Endothelial cell of umbilical vein (primary cell): ENCODE results near the gene SPP1. TPM values are rescaled to one million over a fixed set of nuclear protein-coding genes. Genes with fewer than 3 reads are reported as not detected.

Experiments used
- BruUV-seq: library from RNA; stranded (reverse); fragments of 400-500 nt; replicated peaks from 2 replicates; lab custom pipeline; 2021; lab: Mats Ljungman, UMichigan
- CTCF ChIA-PET: fragments of 300-600, 350-600 bp; sonication (Branson Sonifier 250); formaldehyde crosslinking; loops from one replicate; lab custom pipeline; 2021; ENCODE audit warnings: antibody characterized with exemption, inconsistent platforms; lab: Charles Lee
- POLR2A ChIA-PET: fragments of 300-600, 350-600 bp; sonication (Branson Sonifier 250); formaldehyde crosslinking; loops from one replicate; lab custom pipeline; 2021; ENCODE audit warnings: antibody characterized with exemption, inconsistent platforms; lab: Charles Lee
- DNase-seq: peaks from one replicate; pipeline ENCODE4 v3.0.0-alpha.2; 2011; ENCODE audit warnings: low read depth, low spot score
- FAIRE-seq: peaks from 2 replicates; lab custom pipeline; 2011; peaks lifted over from hg19 to GRCh38; lab: Jason Lieb, UNC
- H2AFZ ChIP-seq: 2 replicates; pipeline ENCODE4 v1.6.0; 2012; ENCODE audit warnings: low read depth, low read length, control low read depth, inconsistent platforms
- H3K27ac ChIP-seq: 2 replicates; pipeline ENCODE4 v1.5.1; 2011; ENCODE audit warnings: low read depth, mild to moderate bottlenecking, control low read depth, low read length, moderate library complexity; ENCODE audit not compliant: insufficient read depth
- H3K27me3 ChIP-seq, 2 experiments: 2 replicates each; pipeline versions ENCODE4 v1.6.0 to v1.6.1; 2011; ENCODE audit warnings: low read length in 2 of 2, mixed read lengths in 1 of 2; ENCODE audit not compliant: control insufficient read depth in 2 of 2, insufficient read depth in 2 of 2
- H3K36me3 ChIP-seq, 2 experiments: 2 replicates in 1 of 2; 3 replicates in 1 of 2; pipeline ENCODE4 v1.5.1; 2011; ENCODE audit warnings: low read length in 2 of 2, mild to moderate bottlenecking in 1 of 2, moderate library complexity in 1 of 2; ENCODE audit not compliant: control insufficient read depth in 2 of 2, insufficient read depth in 2 of 2; ENCODE audit errors: extremely low read depth in 1 of 2
- H3K4me1 ChIP-seq: 3 replicates; pipeline ENCODE4 v1.5.1; 2011; ENCODE audit warnings: mild to moderate bottlenecking, low read length; ENCODE audit not compliant: control insufficient read depth, insufficient read depth; ENCODE audit errors: extremely low read depth
- H3K4me2 ChIP-seq: 2 replicates; pipeline ENCODE4 v1.6.1; 2011; ENCODE audit warnings: low read length, control low read depth, mixed read lengths; ENCODE audit not compliant: insufficient read depth
- H3K4me3 ChIP-seq, 3 experiments: fragments of 200-600 bp in 1 of 3; sonication (generic), shearing (Covaris generic) in 1 of 3; replicated peaks in 1 of 3; 2 replicates each; pipeline ENCODE4 v1.5.1; 2011 to 2016; ENCODE audit warnings: control low read depth in 3 of 3, low read length in 3 of 3, mild to moderate bottlenecking in 2 of 3, inconsistent platforms in 1 of 3, low read depth in 1 of 3, moderate library complexity in 1 of 3; ENCODE audit not compliant: insufficient read depth in 1 of 3
- H3K79me2 ChIP-seq: 2 replicates; pipeline ENCODE4 v1.6.0; 2012; ENCODE audit warnings: low read length, inconsistent platforms; ENCODE audit not compliant: control insufficient read depth, insufficient read depth
- H3K9ac ChIP-seq: replicated peaks from 2 replicates; pipeline ENCODE3; 2011; ENCODE audit warnings: low read length, control low read depth; ENCODE audit not compliant: insufficient read depth; ENCODE audit errors: extremely low read depth
- H3K9me1 ChIP-seq: replicated peaks from 3 replicates; pipeline ENCODE4 v1.6.0; 2011; ENCODE audit warnings: mild to moderate bottlenecking, low read length; ENCODE audit not compliant: control insufficient read depth, insufficient read depth; ENCODE audit errors: extremely low read depth
- H3K9me3 ChIP-seq: replicated peaks from 2 replicates; pipeline ENCODE4 v1.5.1; 2012; ENCODE audit warnings: low read length, inconsistent platforms; ENCODE audit not compliant: control insufficient read depth, insufficient read depth
- H4K20me1 ChIP-seq: replicated peaks from 2 replicates; pipeline ENCODE3; 2011; ENCODE audit warnings: mild to moderate bottlenecking, low read length; ENCODE audit not compliant: control insufficient read depth, insufficient read depth; ENCODE audit errors: extremely low read depth
- EZH2 ChIP-seq: IDR thresholded peaks from 2 replicates; pipeline ENCODE4 v1.6.1; 2012; ENCODE audit warnings: borderline replicate concordance, low read depth, mild to moderate bottlenecking, moderate library complexity, low read length, inconsistent platforms; ENCODE audit not compliant: severe bottlenecking
- JUN ChIP-seq: IDR thresholded peaks from 2 replicates; pipeline ENCODE4 v1.6.1; 2011; ENCODE audit warnings: borderline replicate concordance, low read depth; ENCODE audit not compliant: insufficient read length, insufficient read depth
- MYC ChIP-seq: IDR thresholded peaks from one replicate; pipeline ENCODE4 v1.6.1; 2011; ENCODE audit warnings: mild to moderate bottlenecking, low read depth, low read length
- POLR2A ChIP-seq: IDR thresholded peaks from 2 replicates; pipeline ENCODE4 v1.6.1; 2012; ENCODE audit warnings: low read depth, mild to moderate bottlenecking, control low read depth, low read length
- dilution Hi-C: fragments of 300-500 bp; cut with MboI; formaldehyde crosslinking; loops from one replicate; pipeline ENCODE4 v1.15.0; 2019; ENCODE audit warnings: low sequenced_read_pairs; ENCODE audit not compliant: extremely low pct_ligation_motif_present
- intact Hi-C: fragments of 100-400 bp; cut with micrococcal nuclease; formaldehyde crosslinking; loops from one replicate; pipeline ENCODE4 v1.10.0; 2022
- polyA plus RNA-seq, 4 experiments: library from polyadenylated mRNA; depleted of rRNA in 3 of 4; stranded (reverse) in 3 of 4; unstranded in 1 of 4; fragments of >200 nt; gene quantifications; 2 replicates each; pipeline versions ENCODE4 v1.2.1 to v1.2.3, GENCODE V29; 2011 to 2012; ENCODE audit warnings: missing spikeins in 1 of 4
- total RNA-seq: library from RNA; stranded (reverse); gene quantifications from 2 replicates; pipeline ENCODE4 v1.2.3, GENCODE V29; 2021

Gene SPP1
- total and polyA plus RNA-seq, 2 donors (not counting 3 experiments of a cell fraction or from before 2014, with no cell fraction given), result not detected

GRCh38 chr4:87982036-87982435 is 6.5 kb downstream of the SPP1 start:
- no peak overlapping the region for H3K27ac ChIP-seq
- no peaks in the 10 kb centered on the region for H3K4me1 ChIP-seq
- no peaks in the 10 kb centered on the region for H3K9me1 ChIP-seq
- no peak overlapping the region for H3K9ac ChIP-seq
- H4K20me1 ChIP-seq, result no peaks in the 10 kb centered on the region
- DNase-seq (no peak), FAIRE-seq (no peak)
- no peak overlapping the region for H2AFZ ChIP-seq
- ChIA-PET POLR2A (no interaction called here), CTCF (interaction anchor here (7.2 kb wide), 1 partner anchor 128 kb away, joined by 172 read pairs; no protein-coding TSS in a partner anchor)
- H3K4me3 ChIP-seq, result no peak overlapping the region
- H3K27me3 ChIP-seq, result peaks cover 0 to 2% of the 10 kb centered on the region in 2 experiments
- no peak overlapping the region for H3K4me2 ChIP-seq
- dilution Hi-C loops, result no loop called here
- TF ChIP-seq POLR2A (no peak), MYC (no peak)
- BruUV-seq, result no TSS peak
- intact Hi-C loops, result no loop called here
- no peaks in the 10 kb centered on the region for H3K9me3 ChIP-seq
- H3K36me3 ChIP-seq, result no peaks in the 10 kb centered on the region
- no peaks in the 10 kb centered on the region for H3K79me2 ChIP-seq

GRCh38 chr4:87982446-87983010 is 7.0 kb downstream of the SPP1 start:
- H3K36me3 ChIP-seq, result no peaks in the 10 kb centered on the region
- dilution Hi-C loops, result no loop called here
- no peak overlapping the region for H3K4me2 ChIP-seq
- FAIRE-seq (no peak), DNase-seq (no peak)
- H3K9me3 ChIP-seq, result no peaks in the 10 kb centered on the region
- no TSS peak for BruUV-seq
- POLR2A ChIA-PET, result no interaction called here
- H4K20me1 ChIP-seq, result no peaks in the 10 kb centered on the region
- H3K27ac ChIP-seq, result no peak overlapping the region
- H2AFZ ChIP-seq, result no peak overlapping the region
- CTCF ChIA-PET, result interaction anchor here (1.1 to 7.2 kb wide), 2 partner anchors 9 to 129 kb away, joined by 4 to 172 read pairs; no protein-coding TSS in a partner anchor
- H3K79me2 ChIP-seq, result no peaks in the 10 kb centered on the region
- no peaks in the 10 kb centered on the region for H3K4me1 ChIP-seq
- intact Hi-C loops, result no loop called here
- peaks cover 0 to 2% of the 10 kb centered on the region in 2 experiments for H3K27me3 ChIP-seq
- no peaks in the 10 kb centered on the region for H3K9me1 ChIP-seq
- TF ChIP-seq JUN, result no peak
- TF ChIP-seq EZH2, result no peak
- TF ChIP-seq POLR2A, result no peak
- H3K9ac ChIP-seq, result no peak overlapping the region
- H3K4me3 ChIP-seq, result no peak overlapping the region
